ENCODE measurements around the gene ABCA10.

GRCh38 chr17:69143151-69143550 lies 85.5 kb downstream of the ABCA10 start:
- TF ChIP-seq POLR2A (IDR thresholded peaks at IDR 0.05; ENCODE audit: low read depth, low read length) (no peak), TAF1 (IDR thresholded peaks at IDR 0.05; ENCODE audit: borderline replicate concordance, low read depth, low read length) (no peak)
